IMR-90 (cell line): Measurements from ENCODE around the gene RIF1. TPM values are rescaled to one million over a fixed set of nuclear protein-coding genes. Genes with fewer than 3 reads are reported as not detected.

Source experiments
- ATAC-seq: fragments of 200-7000 bp; cut with Tn5 transposase; 2 replicates; pipeline ENCODE4 v1.9.1; 2020; ENCODE audit warnings: low read depth, mild to moderate bottlenecking, moderate library complexity
- BruUV-seq: library from RNA; stranded (reverse); fragments of 400-500 nt; replicated peaks from 2 replicates; lab custom pipeline; 2021; lab: Mats Ljungman, UMichigan
- CTCF ChIA-PET: fragments of 300-600 bp; formaldehyde crosslinking; extraction: SDS; loops from one replicate; lab custom pipeline; 2021; ENCODE audit warnings: antibody characterized with exemption; lab: Yijun Ruan, JAX
- POLR2A ChIA-PET: fragments of 300-600 bp; sonication (Branson Sonifier 250); formaldehyde crosslinking; loops from one replicate; lab custom pipeline; 2022; ENCODE audit warnings: antibody characterized with exemption; ENCODE audit not compliant: unreplicated experiment; lab: Charles Lee
- DNase-seq: peaks from one replicate; pipeline ENCODE4 v3.0.0; 2013
- H2AFZ ChIP-seq: replicated peaks from 2 replicates; pipeline ENCODE3; 2013; ENCODE audit warnings: low read length, mild to moderate bottlenecking; ENCODE audit not compliant: poor library complexity
- H2AK5ac ChIP-seq: 2 replicates; pipeline ENCODE4 v1.6.1; 2013; ENCODE audit warnings: low read depth, low read length, inconsistent platforms
- H2AK9ac ChIP-seq: replicated peaks from 2 replicates; pipeline ENCODE3; 2013; ENCODE audit warnings: mild to moderate bottlenecking, low read depth, low read length, moderate library complexity; ENCODE audit not compliant: poor library complexity
- H2BK120ac ChIP-seq: 2 replicates; pipeline ENCODE4 v1.6.1; 2013; ENCODE audit warnings: low read depth, low read length, inconsistent platforms
- H2BK15ac ChIP-seq: 3 replicates; pipeline ENCODE4 v1.6.1; 2013; ENCODE audit warnings: low read depth, low read length, inconsistent platforms
- H2BK20ac ChIP-seq: 2 replicates; pipeline ENCODE4 v1.6.1; 2013; ENCODE audit warnings: low read depth, mild to moderate bottlenecking, inconsistent platforms, low read length, moderate library complexity
- H2BK5ac ChIP-seq: 2 replicates; pipeline ENCODE4 v1.6.1; 2013; ENCODE audit warnings: mild to moderate bottlenecking, low read depth, low read length, inconsistent platforms; ENCODE audit not compliant: poor library complexity, severe bottlenecking
- H3K14ac ChIP-seq: replicated peaks from 2 replicates; pipeline ENCODE4 v1.6.1; 2013; ENCODE audit warnings: low read depth, low read length, inconsistent platforms
- H3K18ac ChIP-seq: 2 replicates; pipeline ENCODE4 v1.6.1; 2013; ENCODE audit warnings: low read depth, low read length, control low read depth
- H3K23ac ChIP-seq: 2 replicates; pipeline ENCODE4 v1.6.1; 2013; ENCODE audit warnings: low read depth, low read length, inconsistent platforms
- H3K27ac ChIP-seq: 2 replicates; pipeline ENCODE4 v1.5.1; 2013; ENCODE audit warnings: mild to moderate bottlenecking, control low read depth, low read length; ENCODE audit not compliant: insufficient read depth
- H3K27me3 ChIP-seq: 2 replicates; pipeline ENCODE4 v1.6.1; 2013; ENCODE audit warnings: low read length; ENCODE audit not compliant: control insufficient read depth, insufficient read depth
- H3K36me3 ChIP-seq: 2 replicates; pipeline ENCODE4 v1.6.1; 2013; ENCODE audit warnings: low read length, mixed read lengths; ENCODE audit not compliant: control insufficient read depth, insufficient read depth
- H3K4ac ChIP-seq: 2 replicates; pipeline ENCODE4 v1.6.1; 2013; ENCODE audit warnings: low read depth, low read length, inconsistent platforms
- H3K4me1 ChIP-seq: 2 replicates; pipeline ENCODE4 v1.6.1; 2013; ENCODE audit warnings: low read length, mixed read lengths; ENCODE audit not compliant: control insufficient read depth, insufficient read depth
- H3K4me2 ChIP-seq: 2 replicates; pipeline ENCODE4 v1.6.1; 2013; ENCODE audit warnings: low read depth, mild to moderate bottlenecking, control low read depth, low read length, moderate library complexity
- H3K4me3 ChIP-seq: 2 replicates; pipeline ENCODE4 v1.5.1; 2013; ENCODE audit warnings: low read depth, mild to moderate bottlenecking, control low read depth, low read length, moderate library complexity; ENCODE audit not compliant: insufficient read depth
- H3K56ac ChIP-seq: 2 replicates; pipeline ENCODE4 v1.6.1; 2013; ENCODE audit warnings: low read length, inconsistent platforms; ENCODE audit not compliant: insufficient read depth; ENCODE audit errors: extremely low read depth
- H3K79me1 ChIP-seq, 2 experiments: 2 replicates each; pipeline ENCODE4 v1.6.1; 2013; ENCODE audit warnings: low read length in 2 of 2, inconsistent platforms in 1 of 2, low read depth in 1 of 2
- H3K9ac ChIP-seq: 2 replicates; pipeline ENCODE4 v1.6.1; 2013; ENCODE audit warnings: low read depth, low read length, control low read depth
- H3K9me1 ChIP-seq: 2 replicates; pipeline ENCODE4 v1.6.1; 2013; ENCODE audit warnings: low read length, inconsistent platforms; ENCODE audit not compliant: insufficient read depth
- H3K9me3 ChIP-seq: 2 replicates; pipeline ENCODE4 v1.6.1; 2013; ENCODE audit warnings: low read length; ENCODE audit not compliant: control insufficient read depth, insufficient read depth
- H4K20me1 ChIP-seq: 2 replicates; pipeline ENCODE4 v1.6.1; 2013; ENCODE audit warnings: low read length, inconsistent platforms; ENCODE audit not compliant: insufficient read depth
- H4K5ac ChIP-seq: 2 replicates; pipeline ENCODE4 v1.6.1; 2013; ENCODE audit warnings: mild to moderate bottlenecking, low read depth, low read length, control low read depth
- H4K8ac ChIP-seq, 2 experiments: 2 replicates each; pipeline ENCODE4 v1.6.1; 2013; ENCODE audit warnings: low read depth in 2 of 2, low read length in 2 of 2, control low read depth in 1 of 2, inconsistent platforms in 1 of 2
- H4K91ac ChIP-seq: 2 replicates; pipeline ENCODE4 v1.6.1; 2013; ENCODE audit warnings: low read depth, low read length, inconsistent platforms; ENCODE audit not compliant: insufficient read depth
- BHLHE40 ChIP-seq: fragments of 150-350 bp; IDR thresholded peaks from 2 replicates; pipeline ENCODE4 v1.6.1; 2016; ENCODE audit warnings: mild to moderate bottlenecking, low read depth, low read length
- RAD21 ChIP-seq: IDR thresholded peaks from 2 replicates; pipeline ENCODE4 v1.6.1; 2012; ENCODE audit warnings: low read length, improper control_type of control experiment
- WGBS, 2 experiments: methylation state at CpG; one replicate each; pipeline versions ENCODE4 v1.1.5 to v1.1.7; 2013; ENCODE audit warnings: missing lambda C conversion rate in 2 of 2; ENCODE audit not compliant: insufficient read length in 1 of 2; ENCODE audit errors: extremely low coverage in 2 of 2; 5-methylcytosine and 5-hydroxymethylcytosine counted together
- dilution Hi-C: fragments of 300-500 bp; cut with HindIII; formaldehyde crosslinking; loops from one replicate; pipeline ENCODE4 v1.14.3; 2018; ENCODE audit warnings: low sequenced_read_pairs; ENCODE audit not compliant: unreplicated experiment
- in situ Hi-C: fragments of 300-500 bp; cut with MboI; formaldehyde crosslinking; loops from 3 replicates; pipeline ENCODE4 v1.14.3; 2019; ENCODE audit warnings: low sequenced_read_pairs, inconsistent platforms, mixed read lengths
- intact Hi-C: fragments of 100-400 bp; cut with micrococcal nuclease; formaldehyde crosslinking; loops from 2 replicates; pipeline ENCODE4 v1.10.0; 2022
- polyA plus RNA-seq, 3 experiments: library from polyadenylated mRNA; depleted of rRNA; stranded (reverse); fragments of >200 nt; gene quantifications; 2 replicates each; pipeline ENCODE4 v1.2.3, GENCODE V29; 2012; ENCODE audit warnings: low replicate concordance in 1 of 3
- total RNA-seq: library from RNA; depleted of rRNA; stranded (reverse); fragments of >200 nt; gene quantifications from 2 replicates; pipeline ENCODE4 v1.2.3, GENCODE V29; 2012

RIF1 gene
- total and polyA plus RNA-seq, 2 of the 4 experiments (the other 2 are of a cell fraction): 4.3 to 43.9 TPM

GRCh38 chr2:151361674-151362370 is 47.9 kb upstream of the RIF1 start:
- no peak overlapping the region for H2AK9ac ChIP-seq
- ATAC-seq: no peak
- POLR2A ChIA-PET: no interaction called here
- no peak overlapping the region for H3K4ac ChIP-seq
- no peak overlapping the region for H3K23ac ChIP-seq
- TF ChIP-seq RAD21 (no peak), BHLHE40 (no peak)
- BruUV-seq: no TSS peak
- in situ Hi-C loops: no loop called here
- no peak overlapping the region for H2BK20ac ChIP-seq
- intact Hi-C loops: no loop called here
- no peaks in the 10 kb centered on the region for H4K20me1 ChIP-seq
- H3K9me3 ChIP-seq: no peaks in the 10 kb centered on the region
- H3K4me2 ChIP-seq: no peak overlapping the region
- no peak overlapping the region for H3K14ac ChIP-seq
- H2AFZ ChIP-seq: no peak overlapping the region
- H2AK5ac ChIP-seq: no peak overlapping the region
- H3K27ac ChIP-seq: no peak overlapping the region
- CTCF ChIA-PET: no interaction called here
- no peak overlapping the region for H3K56ac ChIP-seq
- H4K8ac ChIP-seq: no peak overlapping the region
- H3K9me1 ChIP-seq: no peaks in the 10 kb centered on the region
- H2BK5ac ChIP-seq: no peak overlapping the region
- no peak overlapping the region for H3K9ac ChIP-seq
- H2BK15ac ChIP-seq: no peak overlapping the region
- no peak for DNase-seq
- WGBS, 2 experiments: no CpG with 5 or more reads among the region's 3 CpGs
- no peaks in the 10 kb centered on the region for H3K27me3 ChIP-seq
- dilution Hi-C loops: no loop called here
- no peak overlapping the region for H4K91ac ChIP-seq
- 0 out of 2 replicates have a peak, but pooled peaks cover 1% of the 10 kb centered on the region for H3K36me3 ChIP-seq
- no peak overlapping the region for H3K4me3 ChIP-seq
- H2BK120ac ChIP-seq: no peak overlapping the region
- no peak overlapping the region for H3K18ac ChIP-seq
- H3K79me1 ChIP-seq: no peaks in the 10 kb centered on the region
- peaks cover 1% of the 10 kb centered on the region for H3K4me1 ChIP-seq
- no peak overlapping the region for H4K5ac ChIP-seq
